ENCODE results near the gene NFATC2.

The NFATC2 gene

GRCh38 chr20:51432875-51433274, 109.6 kb downstream of the NFATC2 start:
- H3K4me1 ChIP-seq (ENCODE audit: control insufficient read depth, insufficient read depth, low read length), result no peaks in the 10 kb centered on the region
- POLR2A ChIA-PET, result no interaction called here
- CTCF ChIA-PET, result no interaction called here

GRCh38 chr20:51432251-51432784, 110.2 kb downstream of the NFATC2 start:
- no peaks in the 10 kb centered on the region for H3K36me3 ChIP-seq (ENCODE audit: control insufficient read depth in 2 of 2, insufficient read depth in 1 of 2, low read length in 2 of 2)
- ChIA-PET CTCF (no interaction called here), POLR2A (no interaction called here)
- H3K27ac ChIP-seq (ENCODE audit: extremely low read depth, low read depth, low read length), result no peak overlapping the region
- no peak overlapping the region for H3K4me3 ChIP-seq (ENCODE audit: low read depth, low read length)
- no peaks in the 10 kb centered on the region for H3K9me3 ChIP-seq (ENCODE audit: control insufficient read depth, insufficient read depth, low read depth, low read length)
- TF ChIP-seq ZNF146 (tag by site-specific recombination; IDR thresholded peaks at IDR 0.05) (no peak), ZNF350 (tag by site-specific recombination; IDR thresholded peaks at IDR 0.05) (no peak), GLI2 (tag by site-specific recombination; IDR thresholded peaks at IDR 0.05; ENCODE audit: borderline replicate concordance, low read depth) (no peak), KLF8 (tag by site-specific recombination; IDR thresholded peaks at IDR 0.05) (no peak)
- H3K4me1 ChIP-seq (ENCODE audit: control insufficient read depth, insufficient read depth, low read length), result no peaks in the 10 kb centered on the region

More at GRCh38 chr20:51432875-51433274, 109.6 kb downstream of the NFATC2 start:
- H3K27ac ChIP-seq (ENCODE audit: extremely low read depth, low read depth, low read length), result no peak overlapping the region
- H3K4me3 ChIP-seq (ENCODE audit: low read depth, low read length), result no peak overlapping the region
- H3K9me3 ChIP-seq (ENCODE audit: control insufficient read depth, insufficient read depth, low read depth, low read length), result no peaks in the 10 kb centered on the region
- no peak for TF ChIP-seq ZNF169 (tag by site-specific recombination; IDR thresholded peaks at IDR 0.05)
- TF ChIP-seq ZBTB26 (tag by site-specific recombination; optimal IDR thresholded peaks at IDR 0.05), result no peak
- TF ChIP-seq ZNF354C (tag by site-specific recombination; IDR thresholded peaks at IDR 0.05; ENCODE audit: borderline replicate concordance, low read depth), result no peak
- no peak for TF ChIP-seq ZNF433 (tag by site-specific recombination; IDR thresholded peaks at IDR 0.05; ENCODE audit: low read depth)
- no peak for TF ChIP-seq ZBTB6 (tag by site-specific recombination; IDR thresholded peaks at IDR 0.05)
- no peak for TF ChIP-seq ZSCAN18 (tag by site-specific recombination; IDR thresholded peaks at IDR 0.05)
- no peak for TF ChIP-seq BCL11B (tag by site-specific recombination; IDR thresholded peaks at IDR 0.05; ENCODE audit: low read depth)
- TF ChIP-seq ZNF654 (tag by site-specific recombination; IDR thresholded peaks at IDR 0.05; ENCODE audit: low read depth), result no peak
- TF ChIP-seq AEBP2 (tag by site-specific recombination; IDR thresholded peaks at IDR 0.05; ENCODE audit: borderline replicate concordance), result no peak
- no peak for TF ChIP-seq ZNF146 (tag by site-specific recombination; IDR thresholded peaks at IDR 0.05)
- TF ChIP-seq ZNF26 (tag by site-specific recombination; IDR thresholded peaks at IDR 0.05), result no peak
- no peak for TF ChIP-seq ZNF768 (tag by site-specific recombination; IDR thresholded peaks at IDR 0.05)
- H3K36me3 ChIP-seq (ENCODE audit: control insufficient read depth in 2 of 2, insufficient read depth in 1 of 2, low read length in 2 of 2), result no peaks in the 10 kb centered on the region

Measured in HEK293 (cell line).